GM19035 (cell line): Measurements from ENCODE around the gene SNX33.

Source experiments
- ATAC-seq: cut with Tn5 transposase; IDR thresholded peaks from one replicate; pipeline ENCODE4 v1.9.1; 2021; ENCODE audit not compliant: unreplicated experiment

Gene SNX33

DNA sequence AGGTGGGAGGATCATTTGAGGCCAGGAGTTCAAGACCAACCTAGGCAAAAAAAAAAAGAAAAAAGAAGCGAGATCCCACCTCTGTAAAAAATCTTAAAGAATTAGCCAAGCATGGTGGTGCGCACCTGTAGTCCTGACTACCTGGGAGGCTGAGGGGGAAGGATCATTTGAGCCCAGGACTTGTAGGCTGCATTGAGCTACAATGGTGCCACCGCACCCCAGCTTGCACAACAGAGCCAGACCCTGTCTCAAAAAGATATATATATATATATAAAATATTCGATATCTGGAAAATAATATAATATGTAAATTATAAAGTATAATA, 6.6 kb upstream of the SNX33 start:
- ATAC-seq: no peak

DNA sequence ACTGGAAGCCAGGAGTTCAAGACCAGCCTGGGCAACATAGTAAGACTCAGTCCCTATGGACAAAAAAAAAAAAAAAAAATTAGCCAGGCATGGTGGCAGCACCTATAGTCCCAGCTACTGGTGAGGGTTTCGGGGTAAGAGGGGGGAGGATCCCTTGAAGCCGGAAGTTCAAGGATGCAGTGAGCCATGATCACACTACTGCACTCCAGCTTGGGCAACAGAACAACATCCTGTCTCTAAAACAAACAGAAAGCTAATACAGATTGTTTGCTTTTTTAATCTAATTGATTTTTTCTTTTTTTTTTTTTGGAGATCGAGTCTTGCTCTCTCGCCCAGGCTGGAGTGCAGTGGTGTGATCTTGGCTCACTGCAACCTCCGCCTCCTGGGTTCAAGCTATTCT, 6.1 kb upstream of the SNX33 start:
- no peak for ATAC-seq

DNA sequence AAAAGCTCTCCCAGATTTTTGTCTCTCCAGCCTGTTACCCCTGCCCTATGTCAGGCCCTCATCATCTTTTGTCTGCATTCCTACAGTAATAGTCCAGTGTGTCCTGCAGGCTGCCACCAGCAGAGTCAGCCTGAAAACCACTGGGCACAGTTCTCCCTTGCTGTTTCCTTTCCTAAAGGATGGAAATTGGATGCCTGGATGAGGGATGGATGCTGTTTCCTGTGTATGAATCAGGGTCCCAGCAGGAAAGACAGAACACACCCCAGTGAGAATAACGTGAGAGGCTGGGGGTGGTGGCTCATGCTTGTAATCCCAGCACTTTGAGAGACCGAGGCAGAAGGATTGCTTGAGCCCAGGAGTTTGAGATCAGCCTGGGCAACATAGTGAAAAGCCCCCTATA, 3.3 kb upstream of the SNX33 start:
- no peak for ATAC-seq

DNA sequence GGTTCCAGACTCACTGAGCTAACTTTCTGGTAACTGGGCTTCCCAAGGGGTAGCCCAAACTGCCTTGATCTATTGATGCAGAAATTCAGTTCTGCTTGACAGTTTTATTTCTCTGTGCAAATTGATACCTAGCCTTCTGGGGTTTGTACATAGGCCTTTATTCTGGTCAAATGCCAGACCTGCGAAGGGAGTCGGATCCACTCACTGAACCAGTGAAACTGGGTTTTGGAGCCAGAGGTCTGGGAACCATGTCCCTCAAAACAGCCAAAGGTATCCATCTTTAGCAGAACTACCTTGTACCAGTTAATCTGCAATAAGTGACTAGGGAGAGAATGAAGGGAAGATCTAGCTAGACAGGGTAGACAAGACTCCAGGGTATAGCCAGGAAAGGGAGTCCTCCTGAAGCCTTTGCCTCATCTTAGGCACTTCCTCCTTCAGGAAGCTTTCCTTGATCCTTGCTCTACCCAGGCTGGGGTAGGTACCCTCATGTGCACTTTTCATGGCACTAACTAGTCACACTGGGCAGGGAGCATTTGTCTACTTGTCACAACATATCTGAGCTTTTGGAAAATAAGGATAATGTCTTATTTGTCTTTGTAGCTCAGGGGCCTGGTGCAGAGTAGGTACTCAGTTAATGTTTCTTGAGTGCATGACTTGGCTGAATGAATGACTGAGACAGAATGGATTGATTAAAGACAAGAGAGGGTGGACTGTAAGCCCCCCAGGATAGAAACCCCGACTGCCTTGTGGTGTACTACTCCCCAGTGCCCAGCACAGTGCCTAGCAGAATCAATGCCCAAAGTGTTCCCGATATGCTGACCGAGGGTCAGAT, 1.4 kb upstream of the SNX33 start:
- no peak for ATAC-seq

DNA sequence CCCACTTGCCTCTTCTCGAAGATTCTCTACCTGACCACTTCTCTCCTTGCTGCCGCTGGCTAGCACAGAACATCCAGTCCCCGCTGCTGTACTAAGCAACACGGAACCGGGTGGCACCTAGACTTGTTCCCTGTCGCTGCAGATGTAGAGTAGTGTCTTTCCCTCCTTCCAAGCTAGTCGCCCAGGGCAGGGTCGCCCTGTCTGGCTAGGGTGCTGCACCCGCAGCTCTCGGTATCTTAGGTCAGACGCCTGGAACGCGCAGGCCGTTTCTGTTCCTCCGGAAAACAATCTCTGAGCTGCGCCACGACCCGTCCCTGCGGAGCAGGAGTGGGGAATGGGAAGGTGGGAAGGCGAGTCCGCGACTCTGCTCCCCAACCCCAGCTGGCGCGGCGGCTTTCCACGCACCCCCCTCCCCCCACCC, 758 bp upstream of the SNX33 start:
- no peak for ATAC-seq

DNA sequence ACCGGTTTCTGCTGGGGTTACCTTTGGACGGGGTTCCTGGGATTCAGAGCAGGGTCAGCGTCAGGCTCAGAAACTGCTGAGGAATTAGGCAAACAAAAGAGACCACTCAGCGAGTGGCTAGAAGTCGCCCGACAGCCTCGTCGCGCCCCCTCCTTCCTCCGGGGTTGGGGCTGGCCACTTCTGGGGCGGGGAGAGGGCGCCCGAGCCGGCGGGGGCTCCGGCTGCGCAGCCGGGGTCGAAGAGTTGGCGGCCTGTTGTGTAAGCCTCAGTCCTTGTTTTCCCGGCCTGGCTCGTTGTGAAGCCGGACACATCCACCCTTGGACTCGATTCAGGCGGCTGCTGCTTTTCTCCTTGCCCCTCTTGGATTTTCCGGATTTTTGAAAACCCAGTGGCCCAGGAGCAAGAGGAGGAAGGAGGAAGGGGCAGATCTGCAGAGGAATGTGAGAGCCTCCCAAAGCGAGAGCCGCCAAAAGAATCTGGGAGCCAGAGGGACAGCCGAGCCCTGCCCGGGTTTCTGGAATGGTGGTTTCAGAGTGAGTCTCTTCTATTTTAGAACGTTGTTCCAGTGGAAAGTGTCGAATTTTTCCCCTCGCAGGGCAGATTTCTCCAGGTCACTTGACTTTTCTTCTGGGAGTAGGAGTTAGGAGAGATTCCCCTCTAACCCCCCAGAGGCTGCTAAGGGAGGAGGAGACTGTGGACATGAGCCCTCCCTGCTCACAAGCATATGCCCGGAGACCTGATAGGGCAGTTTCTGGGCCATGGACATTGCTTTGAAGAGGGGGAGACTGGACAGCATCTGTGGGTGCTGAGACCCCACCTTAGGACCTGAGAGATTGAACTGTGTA, 666 bp downstream of the SNX33 start:
- ATAC-seq: no peak

DNA sequence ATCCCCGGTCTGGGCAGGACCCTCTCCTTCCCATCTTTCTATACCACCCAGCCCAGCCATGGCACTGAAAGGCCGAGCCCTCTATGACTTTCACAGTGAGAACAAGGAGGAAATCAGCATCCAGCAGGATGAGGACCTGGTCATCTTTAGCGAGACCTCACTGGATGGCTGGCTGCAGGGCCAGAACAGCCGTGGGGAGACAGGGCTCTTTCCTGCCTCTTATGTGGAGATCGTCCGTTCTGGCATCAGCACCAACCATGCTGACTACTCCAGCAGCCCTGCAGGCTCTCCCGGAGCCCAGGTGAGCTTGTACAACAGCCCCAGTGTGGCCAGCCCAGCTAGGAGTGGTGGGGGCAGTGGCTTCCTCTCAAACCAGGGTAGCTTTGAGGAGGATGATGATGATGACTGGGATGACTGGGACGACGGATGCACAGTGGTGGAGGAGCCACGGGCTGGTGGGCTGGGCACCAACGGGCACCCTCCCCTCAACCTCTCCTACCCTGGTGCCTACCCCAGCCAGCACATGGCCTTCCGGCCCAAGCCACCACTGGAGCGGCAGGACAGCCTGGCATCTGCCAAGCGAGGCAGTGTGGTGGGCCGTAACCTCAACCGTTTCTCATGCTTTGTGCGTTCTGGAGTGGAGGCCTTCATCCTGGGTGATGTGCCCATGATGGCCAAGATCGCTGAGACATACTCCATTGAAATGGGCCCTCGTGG, 1.5 kb downstream of the SNX33 start:
- no peak for ATAC-seq

DNA sequence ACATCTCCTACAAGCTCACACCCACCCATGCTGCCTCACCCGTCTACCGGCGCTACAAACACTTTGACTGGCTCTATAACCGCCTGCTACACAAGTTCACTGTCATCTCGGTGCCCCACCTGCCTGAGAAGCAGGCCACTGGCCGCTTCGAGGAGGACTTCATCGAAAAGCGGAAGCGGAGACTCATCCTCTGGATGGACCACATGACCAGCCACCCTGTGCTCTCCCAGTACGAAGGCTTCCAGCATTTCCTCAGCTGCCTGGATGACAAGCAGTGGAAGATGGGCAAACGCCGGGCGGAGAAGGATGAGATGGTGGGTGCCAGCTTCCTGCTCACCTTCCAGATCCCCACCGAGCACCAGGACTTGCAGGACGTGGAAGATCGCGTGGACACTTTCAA, 2.1 kb downstream of the SNX33 start:
- ATAC-seq: no peak

DNA sequence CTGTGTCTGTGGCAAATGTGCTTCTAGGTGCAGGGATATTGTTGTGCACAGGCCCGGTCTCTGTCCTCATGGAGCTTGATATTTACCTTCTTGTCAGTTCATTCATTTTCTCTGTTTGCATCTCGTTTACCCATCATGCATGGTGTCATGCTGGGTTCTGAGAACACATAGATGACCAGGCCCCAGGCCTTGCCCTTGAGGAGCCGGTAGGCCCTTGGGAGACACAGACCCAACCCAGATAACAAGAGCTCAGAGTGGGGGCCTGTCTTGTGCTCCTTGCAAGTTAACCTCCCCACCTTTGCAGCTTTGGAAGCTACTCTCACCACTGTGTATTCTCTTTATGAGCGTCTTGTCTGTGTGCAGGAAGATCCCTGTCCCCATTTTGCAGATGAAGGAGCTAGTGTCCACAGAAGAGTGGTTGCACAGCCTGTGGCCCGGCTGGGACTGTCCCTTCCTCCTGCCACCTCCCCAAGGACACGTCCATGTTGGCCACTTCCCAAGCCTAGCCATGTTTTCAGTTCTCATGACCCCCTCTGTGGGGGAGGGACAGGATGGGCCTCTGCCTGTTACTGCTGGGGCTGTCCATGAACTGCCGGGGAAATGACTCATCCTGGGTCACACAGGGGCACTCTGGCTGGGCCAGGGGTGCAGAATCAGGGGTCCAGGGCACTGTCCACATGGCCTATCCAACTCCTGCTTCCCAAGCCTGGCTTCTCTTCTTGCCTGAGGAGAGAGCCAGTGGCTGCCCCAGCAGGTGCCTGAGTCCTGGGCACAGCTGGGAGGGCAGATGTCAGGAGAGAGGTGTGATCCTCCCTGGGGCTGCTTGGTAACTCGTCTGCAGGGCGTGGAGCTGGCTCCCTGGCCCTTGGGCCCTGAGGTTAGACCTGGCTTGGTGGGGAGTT, 3.4 kb downstream of the SNX33 start:
- ATAC-seq: no peak

DNA sequence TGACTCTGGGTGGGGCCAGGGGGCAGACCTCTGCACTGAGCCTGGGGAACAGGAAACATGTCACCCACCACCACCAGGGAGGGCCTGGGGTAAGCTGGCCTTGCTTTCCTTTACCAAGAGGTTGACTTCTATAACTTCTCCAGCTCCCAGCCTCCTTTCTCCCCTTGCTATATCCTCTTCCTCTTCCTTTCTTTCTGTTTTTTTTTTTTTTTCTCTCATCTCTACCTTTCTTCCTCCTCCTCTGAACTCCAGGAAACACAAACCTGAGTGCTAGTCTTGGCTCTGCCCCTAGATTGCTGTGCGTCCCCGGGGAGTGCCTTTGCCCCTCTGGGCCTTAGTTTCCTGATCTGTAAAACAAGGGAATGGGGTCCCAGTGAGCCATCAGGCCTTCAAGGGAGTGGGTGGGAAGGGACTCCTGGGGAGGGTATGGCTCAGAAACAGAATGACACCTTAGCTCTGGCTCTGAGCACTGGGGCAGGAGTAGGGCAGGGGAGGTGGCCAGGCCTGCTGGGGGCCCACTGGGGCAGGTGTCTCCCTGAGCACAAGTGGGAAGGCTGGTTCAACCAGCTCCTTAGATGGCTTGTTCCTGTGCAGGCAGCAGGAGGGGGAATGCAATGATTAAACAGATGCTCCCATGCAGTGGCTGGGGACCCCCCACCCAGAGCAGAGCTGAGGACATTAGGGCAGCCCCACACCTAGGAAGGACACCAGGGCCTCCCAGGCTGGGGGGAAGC, 4.3 kb downstream of the SNX33 start:
- ATAC-seq: no peak

DNA sequence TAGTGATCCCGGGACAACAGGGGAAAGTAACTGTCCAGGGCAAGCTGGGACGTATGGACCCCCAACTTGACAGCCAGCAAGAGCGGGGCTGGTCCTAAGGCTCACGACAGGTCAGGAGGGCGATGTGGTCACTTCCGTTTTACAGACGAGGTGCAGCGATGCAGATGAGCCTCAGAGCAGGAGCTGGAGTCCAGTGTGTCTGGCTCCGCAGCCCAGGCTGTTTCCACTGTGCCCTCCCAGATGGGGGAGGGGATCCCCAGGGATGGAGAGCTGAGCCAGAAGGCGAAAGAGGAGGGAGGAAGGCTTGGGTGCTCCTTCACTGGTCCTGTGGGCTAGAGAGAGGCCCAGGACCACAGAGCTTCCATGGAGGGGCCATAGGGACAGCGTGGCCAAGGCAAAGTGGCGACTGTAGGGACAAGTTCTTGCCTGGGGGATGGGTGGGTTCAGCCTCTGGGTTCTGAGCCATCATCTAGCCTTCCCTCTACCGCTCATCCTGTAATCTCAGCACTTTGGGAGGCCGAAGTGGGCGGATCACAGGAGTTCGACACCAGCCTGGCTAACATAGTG, 5.7 kb downstream of the SNX33 start:
- no peak for ATAC-seq

DNA sequence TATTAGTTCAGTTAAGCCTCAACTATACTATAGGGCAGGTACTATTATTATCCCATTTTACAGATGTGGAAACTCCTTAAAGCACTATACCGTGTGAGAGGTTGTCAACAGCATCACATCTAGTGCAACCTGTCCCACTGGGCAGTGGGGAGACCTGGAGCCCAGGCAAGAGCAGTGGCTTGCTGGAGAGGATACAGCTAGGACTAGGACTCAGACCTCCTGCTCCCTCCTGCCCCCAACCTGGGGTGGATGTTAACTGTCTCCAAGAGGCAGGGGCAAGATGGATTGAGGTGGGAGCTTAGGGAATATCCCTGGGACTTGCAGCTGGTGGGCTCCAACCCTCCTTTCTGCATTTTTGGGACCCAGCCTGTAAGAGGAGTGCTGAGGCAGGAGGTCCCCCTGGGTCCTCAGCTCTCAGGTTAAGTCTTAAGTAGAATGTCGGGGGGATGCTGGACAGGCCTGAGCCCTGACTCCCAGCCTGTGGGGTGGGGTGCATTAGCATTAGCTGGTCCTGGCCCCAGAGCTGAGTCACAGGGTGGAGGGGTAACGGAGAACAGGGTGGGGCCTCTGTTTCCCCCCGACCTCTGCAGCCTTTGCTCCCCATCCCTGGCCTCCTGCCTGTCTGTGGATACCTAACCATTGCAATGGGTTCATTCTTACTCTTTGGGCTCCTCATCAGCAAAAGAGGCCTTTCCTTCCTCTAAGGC, 6.6 kb downstream of the SNX33 start:
- no peak for ATAC-seq

DNA sequence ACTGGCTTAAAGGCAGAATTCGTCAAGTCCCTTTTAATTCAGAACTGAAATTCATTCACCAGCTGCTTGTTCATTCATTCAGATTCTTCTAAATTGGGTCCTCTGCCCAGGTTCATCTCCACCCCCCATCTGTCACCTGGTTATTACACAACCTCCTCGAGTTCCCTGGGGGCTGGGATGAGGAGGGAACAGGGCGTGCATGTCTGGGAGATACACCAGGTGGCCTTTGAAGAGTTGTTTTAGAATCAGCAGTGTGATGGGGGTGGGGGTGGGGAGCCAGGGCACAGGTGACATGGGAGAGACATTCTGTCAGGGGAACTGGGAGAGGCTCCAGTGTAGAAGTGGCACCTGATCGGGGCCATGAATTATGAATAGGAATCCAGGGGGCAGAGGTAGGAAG, 8.2 kb downstream of the SNX33 start:
- no peak for ATAC-seq

DNA sequence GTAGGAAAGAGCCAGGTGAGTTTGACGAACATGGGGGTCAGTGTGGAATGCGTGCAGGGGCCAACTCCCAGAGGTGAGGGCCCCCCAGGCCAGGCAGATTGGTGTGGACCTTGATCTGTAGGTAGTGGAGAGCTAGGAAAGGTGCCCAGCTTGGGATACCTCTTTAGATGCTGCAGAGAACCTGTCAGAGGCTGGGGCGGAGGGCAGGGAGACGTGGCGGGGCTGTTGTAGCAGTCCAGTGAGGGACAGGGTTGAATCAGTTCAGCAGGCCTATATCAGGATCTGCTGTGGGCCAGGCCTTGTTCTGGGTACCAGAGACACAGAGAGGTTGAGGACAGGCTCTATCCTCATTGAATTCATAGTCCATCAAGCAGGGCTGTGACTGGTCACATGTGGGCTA, 8.6 kb downstream of the SNX33 start:
- no peak for ATAC-seq

DNA sequence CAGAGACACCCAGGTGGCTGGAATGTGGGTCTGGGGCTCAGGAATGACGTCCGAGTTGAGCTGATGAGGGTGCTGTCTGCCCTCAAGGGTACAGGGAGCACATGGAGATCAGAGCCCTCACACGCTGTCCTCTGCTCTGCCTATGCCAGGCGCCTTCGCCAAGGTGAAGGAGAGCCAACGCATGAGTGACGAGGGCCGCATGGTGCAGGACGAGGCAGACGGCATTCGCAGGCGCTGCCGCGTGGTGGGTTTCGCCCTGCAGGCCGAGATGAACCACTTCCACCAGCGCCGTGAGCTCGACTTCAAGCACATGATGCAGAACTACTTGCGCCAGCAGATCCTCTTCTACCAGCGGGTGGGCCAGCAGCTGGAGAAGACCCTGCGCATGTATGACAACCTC, 9.1 kb downstream of the SNX33 start:
- ATAC-seq: no peak

DNA sequence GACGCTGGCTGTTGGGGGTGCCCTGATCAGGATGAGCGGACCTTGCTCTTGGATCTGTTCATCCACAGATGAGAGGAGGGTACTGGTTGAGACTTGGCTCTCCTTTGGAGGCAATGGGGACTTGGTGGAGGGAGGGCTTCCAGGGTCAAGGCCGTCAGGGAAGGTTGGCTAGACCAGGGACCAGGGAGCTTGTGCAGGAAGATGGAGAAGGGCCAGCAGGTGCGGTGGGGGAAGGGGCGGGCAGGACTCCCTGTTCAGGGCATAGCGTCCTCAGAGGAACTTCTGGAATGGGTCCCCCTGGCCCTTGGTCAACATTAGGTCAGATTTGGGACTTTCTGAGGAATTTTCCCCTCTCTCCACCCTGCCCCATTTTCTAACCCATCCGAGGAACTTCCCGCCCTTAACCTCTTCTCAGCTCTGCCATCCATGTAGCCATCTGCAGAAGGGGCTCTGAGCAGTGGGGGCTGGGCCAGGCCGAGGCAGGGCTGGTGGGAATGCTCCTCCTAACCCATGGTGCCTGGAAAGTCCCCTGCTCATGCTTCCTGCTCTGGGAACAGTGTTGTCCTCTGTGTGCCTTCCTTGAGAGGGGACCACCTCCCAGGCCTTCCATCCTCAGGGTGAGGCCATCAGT, 11.5 kb downstream of the SNX33 start:
- no peak for ATAC-seq

DNA sequence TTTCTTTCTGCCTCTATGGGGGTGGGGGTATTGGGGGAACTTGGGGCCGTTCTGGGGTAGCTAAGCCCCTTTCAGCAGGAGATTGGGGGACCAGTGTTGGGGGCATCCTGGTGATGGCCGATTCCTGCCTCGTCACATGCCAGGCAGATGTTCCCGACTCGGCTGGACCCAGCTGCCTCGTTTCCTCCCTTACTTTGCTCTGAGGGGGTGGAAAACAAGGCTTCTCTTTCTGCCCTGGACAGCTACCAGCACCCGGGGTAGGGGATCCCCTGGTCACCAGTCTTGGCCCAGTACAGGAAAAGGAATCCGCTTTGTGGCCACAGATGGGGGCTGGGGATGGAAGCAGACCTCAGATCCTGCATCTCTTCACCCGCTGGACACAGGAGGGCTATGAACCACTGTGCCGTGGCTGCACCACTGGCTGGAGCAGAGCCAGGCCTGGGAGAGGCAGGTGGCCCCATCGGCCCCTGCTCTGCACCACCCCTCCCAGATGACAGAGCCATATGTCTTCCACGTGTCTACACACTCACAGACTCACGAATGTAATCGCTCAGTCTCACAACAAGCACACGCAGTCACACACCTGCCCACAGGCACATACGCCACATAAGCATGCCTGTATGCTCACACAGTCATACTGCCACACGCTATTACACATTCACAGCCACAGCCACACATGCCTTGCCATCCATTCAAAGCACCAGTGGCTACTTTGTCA, 12.4 kb downstream of the SNX33 start:
- ATAC-seq: no peak

DNA sequence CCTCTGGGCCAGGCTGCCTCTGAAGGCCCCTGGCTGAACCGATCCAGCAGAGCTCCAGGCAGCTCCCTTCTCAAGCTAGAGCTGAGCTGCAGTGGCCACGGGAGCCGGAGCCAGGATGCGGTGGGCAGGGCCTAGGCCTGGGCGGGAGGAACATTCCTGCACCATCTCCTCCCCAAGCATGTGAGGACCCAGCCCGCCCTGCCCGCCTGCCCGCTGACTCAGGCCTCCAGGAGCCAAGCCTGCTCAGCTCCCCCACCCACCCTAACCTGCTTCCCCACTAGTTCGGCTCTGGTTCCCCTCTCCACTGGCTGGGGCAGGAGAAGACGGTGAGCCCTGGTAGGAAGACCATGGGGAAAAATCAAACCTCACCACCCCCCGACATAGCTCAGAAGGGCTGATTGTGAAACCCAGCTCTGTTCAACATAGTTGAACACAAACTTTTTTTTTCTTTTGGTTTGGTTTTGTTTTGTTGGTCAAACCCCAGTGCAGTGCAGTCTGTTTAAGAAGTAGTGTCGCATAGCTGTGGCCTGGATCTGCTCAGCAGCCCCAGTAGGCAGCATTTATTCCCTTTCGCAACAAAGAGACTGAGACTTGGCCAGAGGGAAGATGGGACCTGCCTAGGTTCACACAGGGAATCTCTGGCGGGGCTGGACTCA, 13.5 kb downstream of the SNX33 start:
- no peak for ATAC-seq
